ENCODE measurements around the gene TNIK. TPM values are rescaled to one million over a fixed set of nuclear protein-coding genes. Genes with fewer than 3 reads are reported as not detected.

TNIK gene
- total RNA-seq, 4 donors from 2014 or later, result 32.9 to 52.0 (median 40.2) TPM

- WGBS, 2 donors (ENCODE audit: low coverage in 1 of 2), result 55 to 60% methylated on average over 1 of the region's 1 CpG
- Histone ChIP-seq H3K9me3 (no peaks in the 10 kb centered on the region), H3K4me1 (no peaks in the 10 kb centered on the region), H3K27ac (no peak overlapping the region), H3K4me3 (no peak overlapping the region), H3K27me3 (peaks cover 7% of the 10 kb centered on the region), H3K36me3 (no peaks in the 10 kb centered on the region)
- no peak for DNase-seq
- TF ChIP-seq EP300 (IDR thresholded peaks at IDR 0.05; ENCODE audit: low read depth), result no peak
- no peak for TF ChIP-seq POLR2A (IDR thresholded peaks at IDR 0.05)
- no peak for TF ChIP-seq CTCF (IDR thresholded peaks at IDR 0.05)
- TF ChIP-seq POLR2AphosphoS5 (IDR thresholded peaks at IDR 0.05), result no peak
- intact Hi-C loops (cut with DNase I; ENCODE audit: low total_unique reads), result no loop called here
- in situ Hi-C loops (cut with MboI; ENCODE audit: low pct_ligation_motif_present in 1 of 4, low pct_unique_long_range_greater_than_20kb in 1 of 4, low sequenced_read_pairs in 3 of 4), result no loop called here
Observed at GRCh38 chr3:171039674-171040073, 420.5 kb downstream of the TNIK start.

GRCh38 chr3:171038342-171038741, 421.9 kb downstream of the TNIK start:
- no peaks in the 10 kb centered on the region for H3K36me3 ChIP-seq
- intact Hi-C loops (cut with DNase I; ENCODE audit: low total_unique reads) (no loop called here), in situ Hi-C loops (cut with MboI; ENCODE audit: low pct_ligation_motif_present in 1 of 4, low pct_unique_long_range_greater_than_20kb in 1 of 4, low sequenced_read_pairs in 3 of 4) (no loop called here)
- no peak for TF ChIP-seq POLR2A (IDR thresholded peaks at IDR 0.05)
- TF ChIP-seq POLR2AphosphoS5 (IDR thresholded peaks at IDR 0.05), result no peak
- TF ChIP-seq CTCF (IDR thresholded peaks at IDR 0.05), result no peak
- no peak for TF ChIP-seq EP300 (IDR thresholded peaks at IDR 0.05; ENCODE audit: low read depth)
- H3K27ac ChIP-seq, result no peak overlapping the region
- H3K4me3 ChIP-seq, result no peak overlapping the region
- WGBS, 2 donors (ENCODE audit: low coverage in 1 of 2), result 64 to 67% methylated on average over 1 of the region's 1 CpG
- DNase-seq, result no peak
- peaks cover 7% of the 10 kb centered on the region for H3K27me3 ChIP-seq
- no peaks in the 10 kb centered on the region for H3K9me3 ChIP-seq
- no peaks in the 10 kb centered on the region for H3K4me1 ChIP-seq

- H3K27me3 ChIP-seq, result peaks cover 18% of the 10 kb centered on the region
- peak overlapping the region in 1 of 4 donors; percentile 33 for H3K27ac ChIP-seq
- no peak for DNase-seq
- peaks cover 0 to 8% (median 7%) of the 10 kb centered on the region in 4 donors for H3K4me1 ChIP-seq
- H3K4me3 ChIP-seq, result peak overlapping the region in 3 of 4 donors; percentile 7 to 34 (median 17)
- TF ChIP-seq POLR2AphosphoS5 (IDR thresholded peaks at IDR 0.05), result no peak
- no peak for TF ChIP-seq POLR2A (IDR thresholded peaks at IDR 0.05)
- TF ChIP-seq CTCF (IDR thresholded peaks at IDR 0.05), result no peak
- TF ChIP-seq EP300 (IDR thresholded peaks at IDR 0.05; ENCODE audit: low read depth), result no peak
- in situ Hi-C loops (cut with MboI; ENCODE audit: low pct_ligation_motif_present in 1 of 4, low pct_unique_long_range_greater_than_20kb in 1 of 4, low sequenced_read_pairs in 3 of 4), result no loop called here
- intact Hi-C loops (cut with DNase I; ENCODE audit: low total_unique reads), result no loop called here
- H3K36me3 ChIP-seq, result no peaks in the 10 kb centered on the region
- H3K9me3 ChIP-seq, result no peaks in the 10 kb centered on the region
- 39 to 60% methylated on average over 4 to 8 of the region's 8 CpGs for WGBS, 2 donors (ENCODE audit: low coverage in 1 of 2)
Observed at GRCh38 chr3:171028779-171029232, 431.4 kb downstream of the TNIK start.

- in situ Hi-C loops (cut with MboI; ENCODE audit: low pct_ligation_motif_present in 1 of 4, low pct_unique_long_range_greater_than_20kb in 1 of 4, low sequenced_read_pairs in 3 of 4) (no loop called here), intact Hi-C loops (cut with DNase I; ENCODE audit: low total_unique reads) (no loop called here)
- TF ChIP-seq EP300 (IDR thresholded peaks at IDR 0.05; ENCODE audit: low read depth), result no peak
- TF ChIP-seq POLR2A (IDR thresholded peaks at IDR 0.05), result no peak
- no peak for TF ChIP-seq POLR2AphosphoS5 (IDR thresholded peaks at IDR 0.05)
- TF ChIP-seq CTCF (IDR thresholded peaks at IDR 0.05), result no peak
- Histone ChIP-seq H3K4me3 (peak overlapping the region in 3 of 4 donors; percentile 7 to 34 (median 17)), H3K9me3 (no peaks in the 10 kb centered on the region), H3K4me1 (peaks cover 0 to 8% (median 7%) of the 10 kb centered on the region in 4 donors), H3K27me3 (peaks cover 18% of the 10 kb centered on the region), H3K36me3 (no peaks in the 10 kb centered on the region), H3K27ac (peak overlapping the region in 1 of 4 donors; percentile 33)
- DNase-seq, result peak; percentile 21
- WGBS, 2 donors (ENCODE audit: low coverage in 1 of 2), result 15 to 45% methylated on average over 4 to 39 of the region's 39 CpGs
Observed at GRCh38 chr3:171028025-171028778, 432.0 kb downstream of the TNIK start.
